GM04504 (cell line): ENCODE data around the gene MKRN1.
"Not testable (repeated sequence)": the region's sequence is repeated elsewhere in the genome, so short reads cannot be mapped to it uniquely, and the experiment has no call there.

ENCODE experiments used
- DNase-seq: peaks from one replicate; pipeline ENCODE4 v3.0.0-alpha.2; 2012; ENCODE audit warnings: low read depth

Gene MKRN1

DNA sequence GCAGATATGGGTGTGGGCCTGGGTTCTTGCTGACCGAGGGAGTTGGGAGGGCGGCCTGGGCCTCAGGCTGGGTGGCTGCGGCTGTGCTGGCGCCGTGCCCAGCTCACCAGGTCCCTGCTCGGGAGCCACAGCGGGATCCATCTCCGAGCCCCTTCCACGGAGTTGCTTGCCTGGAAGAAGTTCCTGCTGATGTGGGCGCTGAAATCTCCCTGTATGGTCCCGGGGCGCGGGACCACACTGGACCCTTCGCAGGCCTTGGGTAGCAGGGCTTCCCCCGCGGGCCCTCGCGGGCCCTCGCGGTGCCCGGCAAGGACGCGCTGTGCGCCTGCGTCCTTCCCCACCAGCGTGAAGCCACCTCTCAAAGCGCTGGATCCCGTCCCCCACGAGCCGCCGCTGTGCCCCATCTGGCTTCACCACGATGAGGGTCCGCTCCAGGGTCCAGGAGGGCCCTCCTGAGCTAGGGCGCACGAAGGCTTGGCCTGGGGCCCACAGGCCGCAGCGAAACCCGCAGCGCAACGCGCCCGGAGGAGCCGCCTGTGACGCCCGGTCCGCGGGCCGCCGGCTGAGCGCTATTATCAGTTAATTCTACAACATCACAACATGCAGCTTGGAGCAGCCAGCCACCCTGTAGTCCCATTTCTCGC lies 43.9 kb downstream of the MKRN1 start:
- no peak for DNase-seq

- no peak for DNase-seq
Observed at GRCh38 chr7:140433396-140433795, 45.9 kb downstream of the MKRN1 start.

- DNase-seq, result no peak
Observed at GRCh38 chr7:140426130-140426529, 53.2 kb downstream of the MKRN1 start.

DNA sequence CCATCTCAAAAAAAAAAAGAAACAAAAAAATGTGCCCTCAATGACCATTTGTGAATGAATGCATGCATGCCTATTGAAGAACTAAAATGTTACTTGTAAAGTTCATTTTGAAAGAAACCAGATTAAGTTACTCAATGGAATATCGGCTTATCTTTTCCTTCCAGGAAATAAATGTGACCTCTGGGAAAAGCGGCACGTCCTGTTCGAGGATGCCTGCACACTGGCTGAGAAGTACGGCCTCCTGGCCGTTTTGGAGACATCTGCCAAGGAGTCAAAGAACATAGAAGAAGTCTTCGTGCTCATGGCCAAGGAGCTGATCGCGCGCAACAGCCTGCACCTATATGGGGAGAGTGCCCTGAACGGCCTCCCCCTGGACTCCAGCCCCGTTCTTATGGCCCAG lies 53.6 kb downstream of the MKRN1 start:
- no peak for DNase-seq

GRCh38 chr7:140423501-140423900 lies 55.8 kb downstream of the MKRN1 start:
- no peak for DNase-seq

DNA sequence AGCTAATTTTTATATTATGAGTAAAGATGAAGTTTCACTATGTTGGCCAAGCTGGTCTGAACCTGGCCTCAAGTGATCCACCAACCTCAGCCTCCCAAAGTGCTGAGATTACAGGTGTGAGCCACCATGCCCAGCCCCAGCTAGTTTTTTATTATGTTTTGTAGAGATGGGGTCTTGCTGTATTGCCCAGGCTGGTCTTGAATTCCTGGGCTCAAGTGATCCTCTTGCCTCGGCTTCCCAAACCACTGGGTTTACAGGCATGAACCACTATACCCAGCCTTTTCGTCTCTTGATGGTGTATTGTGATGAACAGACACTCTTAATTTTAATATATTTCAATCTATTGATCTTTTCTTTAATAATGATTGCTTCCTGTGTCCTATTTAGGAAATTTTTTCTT lies 57.8 kb downstream of the MKRN1 start:
- DNase-seq, result no peak

DNA sequence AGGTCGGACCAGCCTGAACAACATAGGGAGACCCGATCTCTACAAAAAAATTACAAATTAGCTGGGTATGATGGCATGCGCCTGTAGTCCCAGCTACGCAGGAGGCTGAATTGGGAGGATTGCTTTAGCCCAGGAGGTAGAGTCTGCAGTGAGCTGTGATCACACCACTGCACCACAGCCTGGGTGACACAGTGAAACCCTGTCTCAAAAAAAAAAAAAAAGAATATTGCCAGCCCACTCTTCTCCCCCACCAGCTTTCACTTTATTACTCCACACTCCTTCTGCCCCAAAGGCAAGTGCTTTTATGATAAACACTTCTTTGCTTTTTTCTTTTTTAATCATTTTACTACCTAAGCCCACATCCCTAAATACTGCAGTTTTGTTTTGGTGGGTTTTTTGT lies 60.7 kb downstream of the MKRN1 start:
- no peak for DNase-seq

- DNase-seq, result not testable (repeated sequence)
Observed at GRCh38 chr7:140418156-140418472, 61.2 kb downstream of the MKRN1 start.

- DNase-seq, result no peak
Observed at GRCh38 chr7:140417456-140418155, 61.7 kb downstream of the MKRN1 start.

- DNase-seq, result no peak
Observed at GRCh38 chr7:140416560-140416959, 62.7 kb downstream of the MKRN1 start.

GRCh38 chr7:140415816-140416215 lies 63.5 kb downstream of the MKRN1 start:
- DNase-seq, result not testable (repeated sequence)

GRCh38 chr7:140415361-140415760 lies 63.9 kb downstream of the MKRN1 start:
- no peak for DNase-seq

DNA sequence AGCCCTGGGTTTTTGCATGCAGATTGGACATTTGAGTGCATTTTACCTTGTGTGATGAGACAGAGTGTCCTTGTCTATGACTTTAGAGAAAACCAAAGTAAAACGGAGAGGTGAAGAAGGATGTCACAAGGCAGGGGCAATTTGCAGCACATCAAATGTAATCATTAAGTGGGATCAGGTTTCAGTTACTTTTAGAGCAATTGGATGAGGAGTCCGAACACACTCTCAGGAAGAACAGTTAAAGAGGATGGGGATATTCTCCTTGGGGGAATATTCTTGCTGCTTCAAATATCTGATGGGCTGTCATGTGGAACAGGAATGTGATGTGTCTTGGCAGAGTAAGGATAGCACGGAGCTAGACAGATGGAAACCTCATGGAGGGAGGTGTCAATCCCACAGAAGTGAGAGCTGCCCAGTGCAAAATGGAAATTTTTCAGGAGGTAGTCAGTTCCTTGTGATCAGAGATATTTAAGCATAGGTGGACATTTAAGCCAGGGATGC lies 74.7 kb downstream of the MKRN1 start:
- no peak for DNase-seq

- DNase-seq, result no peak
Observed at GRCh38 chr7:140403878-140404564, 75.3 kb downstream of the MKRN1 start, which contains the start of gene RAB19. Gene RAB19 (plus strand): TSS chr7:140404058. CDS start chr7:140407647, 3,589 bp downstream.
